Measurements from ENCODE around the gene CEP68.

DNA sequence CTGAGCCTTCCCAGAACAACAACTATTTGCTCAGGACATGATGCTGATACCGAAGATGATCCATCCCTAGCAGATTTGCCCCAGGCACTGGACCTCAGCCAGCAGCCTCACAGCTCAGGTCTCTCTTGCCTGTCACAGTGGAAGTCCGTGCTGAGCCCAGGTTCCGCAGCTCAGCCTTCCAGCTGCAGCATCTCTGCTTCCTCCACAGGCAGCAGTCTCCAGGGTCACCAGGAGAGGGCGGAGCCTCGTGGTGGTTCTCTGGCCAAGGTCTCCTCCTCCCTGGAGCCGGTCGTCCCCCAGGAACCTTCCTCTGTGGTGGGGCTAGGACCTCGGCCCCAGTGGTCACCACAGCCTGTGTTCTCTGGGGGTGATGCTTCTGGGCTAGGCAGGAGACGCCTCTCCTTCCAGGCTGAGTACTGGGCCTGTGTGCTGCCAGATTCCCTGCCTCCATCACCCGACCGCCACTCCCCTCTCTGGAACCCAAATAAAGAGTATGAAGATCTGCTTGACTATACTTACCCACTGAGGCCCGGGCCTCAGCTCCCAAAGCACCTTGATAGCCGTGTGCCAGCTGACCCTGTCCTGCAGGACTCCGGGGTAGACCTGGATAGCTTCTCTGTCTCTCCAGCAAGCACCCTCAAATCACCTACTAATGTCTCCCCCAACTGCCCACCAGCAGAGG is 15.4 kb downstream of the CEP68 start:
- TF ChIP-seq EZH2 (IDR thresholded peaks at IDR 0.05; ENCODE audit: low read length, missing control alignments): no peak
- TF ChIP-seq, protein P1, sequence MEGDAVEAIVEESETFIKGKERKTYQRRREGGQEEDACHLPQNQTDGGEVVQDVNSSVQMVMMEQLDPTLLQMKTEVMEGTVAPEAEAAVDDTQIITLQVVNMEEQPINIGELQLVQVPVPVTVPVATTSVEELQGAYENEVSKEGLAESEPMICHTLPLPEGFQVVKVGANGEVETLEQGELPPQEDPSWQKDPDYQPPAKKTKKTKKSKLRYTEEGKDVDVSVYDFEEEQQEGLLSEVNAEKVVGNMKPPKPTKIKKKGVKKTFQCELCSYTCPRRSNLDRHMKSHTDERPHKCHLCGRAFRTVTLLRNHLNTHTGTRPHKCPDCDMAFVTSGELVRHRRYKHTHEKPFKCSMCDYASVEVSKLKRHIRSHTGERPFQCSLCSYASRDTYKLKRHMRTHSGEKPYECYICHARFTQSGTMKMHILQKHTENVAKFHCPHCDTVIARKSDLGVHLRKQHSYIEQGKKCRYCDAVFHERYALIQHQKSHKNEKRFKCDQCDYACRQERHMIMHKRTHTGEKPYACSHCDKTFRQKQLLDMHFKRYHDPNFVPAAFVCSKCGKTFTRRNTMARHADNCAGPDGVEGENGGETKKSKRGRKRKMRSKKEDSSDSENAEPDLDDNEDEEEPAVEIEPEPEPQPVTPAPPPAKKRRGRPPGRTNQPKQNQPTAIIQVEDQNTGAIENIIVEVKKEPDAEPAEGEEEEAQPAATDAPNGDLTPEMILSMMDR (conservative IDR thresholded peaks at IDR 0.05 in 1 of 2, IDR thresholded peaks at IDR 0.05 in 1 of 2; ENCODE audit: low read depth in 1 of 2, low read length in 2 of 2): peak; percentile 13 to 25
